DOHH2 (cell line): ENCODE measurements around the gene DMD.

Experiments
- EZH2phosphoT487 ChIP-seq: fragments of 200-600 bp; sonication (generic); IDR thresholded peaks from 2 replicates; pipeline ENCODE4 v1.6.1; 2017; ENCODE audit warnings: borderline replicate concordance, mild to moderate bottlenecking, antibody characterized with exemption, low read length, moderate library complexity, mixed read lengths
- TF ChIP-seq, protein P1 (sequence below): fragments of 200-600 bp; sonication (generic); IDR thresholded peaks from one replicate; pipeline ENCODE4 v1.5.1; 2014; ENCODE audit warnings: antibody characterized with exemption, mild to moderate bottlenecking, low read depth, low read length; ENCODE audit not compliant: poor library complexity, severe bottlenecking

DNA sequence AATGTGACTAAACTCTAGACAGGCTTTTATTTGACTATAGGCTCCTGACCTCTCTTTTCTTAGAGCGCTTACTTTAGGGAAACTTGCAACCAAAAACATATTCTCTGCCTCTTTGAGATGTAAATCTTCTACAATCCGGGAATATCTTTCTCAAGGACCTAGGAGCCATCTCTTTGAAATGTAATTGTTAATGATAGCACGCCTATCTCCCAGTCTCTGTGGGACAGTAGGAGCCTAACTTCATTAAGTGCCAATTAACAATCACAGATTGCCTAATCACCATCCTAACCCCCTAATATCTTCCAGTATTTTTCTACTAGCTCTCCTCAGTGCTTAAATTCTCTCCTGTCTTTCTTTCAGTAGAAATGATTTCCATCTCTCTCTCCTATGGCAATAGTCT, 628.6 kb downstream of the DMD start:
- TF ChIP-seq, protein P1, sequence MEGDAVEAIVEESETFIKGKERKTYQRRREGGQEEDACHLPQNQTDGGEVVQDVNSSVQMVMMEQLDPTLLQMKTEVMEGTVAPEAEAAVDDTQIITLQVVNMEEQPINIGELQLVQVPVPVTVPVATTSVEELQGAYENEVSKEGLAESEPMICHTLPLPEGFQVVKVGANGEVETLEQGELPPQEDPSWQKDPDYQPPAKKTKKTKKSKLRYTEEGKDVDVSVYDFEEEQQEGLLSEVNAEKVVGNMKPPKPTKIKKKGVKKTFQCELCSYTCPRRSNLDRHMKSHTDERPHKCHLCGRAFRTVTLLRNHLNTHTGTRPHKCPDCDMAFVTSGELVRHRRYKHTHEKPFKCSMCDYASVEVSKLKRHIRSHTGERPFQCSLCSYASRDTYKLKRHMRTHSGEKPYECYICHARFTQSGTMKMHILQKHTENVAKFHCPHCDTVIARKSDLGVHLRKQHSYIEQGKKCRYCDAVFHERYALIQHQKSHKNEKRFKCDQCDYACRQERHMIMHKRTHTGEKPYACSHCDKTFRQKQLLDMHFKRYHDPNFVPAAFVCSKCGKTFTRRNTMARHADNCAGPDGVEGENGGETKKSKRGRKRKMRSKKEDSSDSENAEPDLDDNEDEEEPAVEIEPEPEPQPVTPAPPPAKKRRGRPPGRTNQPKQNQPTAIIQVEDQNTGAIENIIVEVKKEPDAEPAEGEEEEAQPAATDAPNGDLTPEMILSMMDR, result no peak
- no peak for TF ChIP-seq EZH2phosphoT487
